Forelimb muscle (tissue), 1 donor: ENCODE data around the gene DBX1. TPM values are rescaled to one million over a fixed set of nuclear protein-coding genes. Genes with fewer than 3 reads are reported as not detected.

ENCODE experiments used
- DNase-seq: peaks from one replicate; pipeline ENCODE4 v3.0.0-alpha.2; 2013; ENCODE audit warnings: low read depth
- polyA plus RNA-seq: library from polyadenylated mRNA; unstranded; fragments of 120-200 nt; gene quantifications from one replicate; pipeline ENCODE4 v1.2.1, GENCODE V29; 2013; ENCODE audit not compliant: insufficient read length

Gene DBX1
- polyA plus RNA-seq, 1 donor = 5.3 TPM

DNA sequence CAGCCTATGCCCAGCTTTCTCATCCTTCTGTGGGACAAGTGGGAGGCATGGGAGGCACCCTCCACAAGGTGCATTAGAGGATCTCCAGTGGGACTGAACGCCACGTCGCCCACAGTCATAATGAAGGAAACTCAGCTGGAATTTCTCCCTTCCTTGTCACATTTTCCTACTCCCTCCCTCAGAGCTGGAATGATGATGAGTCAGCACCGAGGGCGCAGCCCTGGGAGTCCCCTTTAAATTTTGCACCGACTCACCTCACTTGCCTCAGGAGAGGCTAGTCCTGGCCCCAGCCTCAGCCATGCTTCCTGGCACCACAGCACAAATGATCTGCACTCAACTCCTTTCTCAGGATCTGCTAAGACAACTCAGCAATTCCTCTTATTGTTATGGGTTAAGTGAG lies 34.3 kb downstream of the DBX1 start:
- no peak for DNase-seq

DNA sequence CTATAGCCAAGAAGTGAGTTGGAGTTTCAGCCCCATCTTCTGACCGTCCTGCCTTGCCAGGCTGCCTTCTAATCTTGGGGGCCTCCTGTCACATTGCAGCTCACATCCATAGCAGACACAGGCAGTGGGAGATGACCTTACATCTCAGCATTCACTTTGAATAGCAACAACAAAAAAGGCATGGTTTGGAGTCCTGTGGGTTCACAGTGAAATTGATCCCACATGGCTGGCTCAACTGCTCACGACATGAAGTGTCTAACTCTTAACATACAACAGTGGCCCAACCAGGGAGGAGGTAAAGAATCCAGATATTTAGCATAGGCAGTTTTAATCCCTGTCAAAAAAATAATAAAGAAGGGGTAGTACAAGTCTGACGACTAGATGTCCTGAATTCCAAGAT lies 38.1 kb downstream of the DBX1 start:
- DNase-seq = no peak

DNA sequence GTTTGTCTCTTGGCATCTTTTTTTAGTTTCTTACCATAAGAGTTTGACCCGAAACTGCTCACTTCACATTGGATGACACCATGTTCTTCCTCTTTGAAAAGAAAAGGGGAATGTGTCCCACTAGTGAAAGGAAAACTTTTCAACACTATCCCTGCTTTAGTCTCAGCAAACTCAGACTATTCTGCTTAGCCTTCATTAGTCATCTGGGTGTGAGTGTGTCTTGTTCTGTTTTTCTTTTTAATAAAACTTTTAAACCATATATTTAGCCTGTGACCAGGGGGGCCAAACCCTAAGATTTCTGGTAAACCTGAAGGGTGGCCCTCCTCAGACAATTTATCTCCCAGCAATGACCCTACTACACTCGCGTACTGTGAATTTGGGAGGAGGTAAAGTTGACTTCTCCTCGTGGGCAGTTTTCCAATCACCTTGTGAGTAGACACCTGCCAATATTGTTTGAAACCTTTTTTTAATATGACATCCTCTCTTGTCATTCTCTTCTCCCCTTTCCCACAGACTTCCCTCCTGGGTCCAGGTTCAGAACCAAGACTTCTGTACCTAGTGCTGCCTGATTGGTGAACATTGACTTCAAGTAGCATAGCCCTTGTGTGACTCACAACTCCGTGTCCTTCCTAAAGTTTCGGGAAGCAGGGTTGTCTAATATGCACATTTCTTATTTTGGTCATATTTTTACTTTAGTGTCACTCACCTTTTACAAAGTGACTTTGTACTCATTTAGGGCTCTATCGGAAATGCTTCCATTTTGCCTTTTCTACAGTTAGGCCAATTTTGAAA lies 39.9 kb downstream of the DBX1 start:
- no peak for DNase-seq

DNA sequence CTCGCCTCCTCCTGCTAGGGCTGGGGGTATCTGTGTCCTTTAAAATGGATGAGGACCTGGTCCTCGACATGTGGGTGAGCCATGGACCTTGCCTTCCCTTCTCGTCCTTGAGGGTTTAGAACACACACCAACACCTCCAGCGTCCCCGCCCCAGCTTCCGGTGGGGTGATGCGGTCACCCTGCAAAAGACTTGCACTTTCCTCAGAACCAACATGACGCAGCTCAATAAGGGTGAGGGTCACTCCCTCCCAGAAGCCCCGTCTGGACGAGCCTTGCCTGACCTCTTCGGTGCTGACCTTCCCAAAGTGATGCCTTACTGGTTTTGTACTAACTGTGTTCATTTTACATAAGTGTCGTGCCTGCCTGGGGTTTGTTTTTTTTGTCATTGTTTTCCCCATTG lies 41.0 kb downstream of the DBX1 start:
- DNase-seq = no peak

DNA sequence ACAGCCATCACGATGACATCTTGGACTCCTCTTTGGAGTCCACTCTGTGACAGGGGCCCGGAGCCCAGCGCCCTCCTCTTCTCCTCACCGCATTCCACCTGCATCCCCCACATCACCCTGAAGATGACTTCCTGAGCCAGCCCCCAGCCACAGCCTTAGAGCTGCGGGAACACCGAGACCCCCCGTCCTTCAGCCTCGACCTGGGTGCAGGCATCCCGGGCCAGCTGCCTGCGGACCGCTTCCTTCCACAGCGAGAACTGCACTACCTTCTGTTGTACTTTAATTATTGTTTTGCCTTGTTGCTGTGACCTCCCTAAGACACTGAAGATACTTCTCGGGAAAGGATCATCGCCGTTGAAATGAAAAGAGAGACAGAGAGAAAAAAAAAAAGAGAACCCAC lies 42.1 kb downstream of the DBX1 start:
- DNase-seq = no peak

DNA sequence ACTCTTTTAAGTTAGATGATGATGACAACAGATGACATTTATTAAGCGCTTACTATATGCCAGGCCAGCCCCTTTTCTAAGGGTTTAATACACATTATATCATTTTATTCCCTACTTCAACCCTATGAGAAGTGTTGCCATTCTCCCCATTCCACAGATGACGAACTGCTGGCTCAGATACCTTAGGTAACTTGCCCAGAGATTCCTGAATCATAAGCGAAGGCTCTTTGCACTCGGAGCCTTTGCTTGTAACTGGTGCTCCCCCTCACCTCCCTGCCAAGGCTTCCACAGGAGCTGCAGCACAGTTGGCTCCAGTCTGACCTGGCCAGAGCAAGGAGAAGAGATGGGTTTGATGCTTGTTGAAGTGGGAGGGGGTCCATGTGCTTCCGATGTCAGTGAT lies 43.0 kb downstream of the DBX1 start:
- no peak for DNase-seq

DNA sequence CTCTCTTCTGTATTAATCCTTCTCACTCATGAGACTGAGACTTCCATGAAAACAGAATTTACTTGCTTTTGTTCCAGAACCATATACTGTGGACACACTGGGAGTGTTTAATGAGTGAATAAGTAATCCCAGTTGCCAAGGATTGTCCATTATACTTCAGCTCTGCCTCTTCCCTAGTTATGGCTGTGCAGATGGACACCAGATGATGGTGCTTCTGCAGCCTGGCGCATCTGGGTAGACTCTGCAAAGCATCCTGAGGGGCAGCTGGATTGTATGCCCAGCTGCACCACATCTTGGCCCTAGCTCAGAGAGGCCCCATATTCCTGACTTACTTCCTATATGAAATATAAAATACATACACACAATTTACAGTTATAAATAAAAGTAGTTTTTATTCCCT lies 43.5 kb downstream of the DBX1 start:
- no peak for DNase-seq

DNA sequence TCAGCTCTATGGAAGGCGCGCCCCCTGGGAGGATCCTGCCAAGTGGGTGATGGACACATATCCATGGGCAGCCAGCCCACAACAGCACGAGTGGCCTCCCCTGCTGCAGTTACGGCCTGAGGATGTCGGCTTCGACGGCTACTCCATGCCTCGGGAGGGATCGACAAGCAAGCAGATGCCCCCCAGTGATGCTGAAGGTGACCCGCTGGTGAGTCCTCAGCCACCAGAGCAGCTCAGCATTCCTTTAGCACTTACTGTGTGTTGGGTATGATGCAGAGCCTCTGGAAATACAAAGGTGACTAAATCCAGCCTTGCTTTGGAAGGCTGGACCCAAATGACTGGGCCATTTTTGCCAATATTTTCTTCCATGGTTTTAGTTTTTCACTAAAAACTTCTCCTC lies 45.7 kb downstream of the DBX1 start:
- DNase-seq = no peak

DNA sequence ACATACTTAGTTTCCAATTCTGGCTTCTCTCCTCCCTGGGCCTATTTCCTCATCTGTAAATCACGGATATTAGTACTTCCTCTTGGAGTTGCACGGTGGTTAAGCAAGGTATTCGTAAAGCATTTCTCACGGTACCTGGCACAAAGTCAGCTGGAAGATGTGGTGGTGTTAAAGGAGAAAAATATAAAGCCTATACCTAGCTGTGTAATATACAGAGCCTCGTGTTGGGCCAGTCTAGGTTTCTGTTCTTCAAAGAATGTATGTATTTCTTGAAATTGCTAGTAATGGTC lies 47.2 kb downstream of the DBX1 start:
- DNase-seq = no peak

DNA sequence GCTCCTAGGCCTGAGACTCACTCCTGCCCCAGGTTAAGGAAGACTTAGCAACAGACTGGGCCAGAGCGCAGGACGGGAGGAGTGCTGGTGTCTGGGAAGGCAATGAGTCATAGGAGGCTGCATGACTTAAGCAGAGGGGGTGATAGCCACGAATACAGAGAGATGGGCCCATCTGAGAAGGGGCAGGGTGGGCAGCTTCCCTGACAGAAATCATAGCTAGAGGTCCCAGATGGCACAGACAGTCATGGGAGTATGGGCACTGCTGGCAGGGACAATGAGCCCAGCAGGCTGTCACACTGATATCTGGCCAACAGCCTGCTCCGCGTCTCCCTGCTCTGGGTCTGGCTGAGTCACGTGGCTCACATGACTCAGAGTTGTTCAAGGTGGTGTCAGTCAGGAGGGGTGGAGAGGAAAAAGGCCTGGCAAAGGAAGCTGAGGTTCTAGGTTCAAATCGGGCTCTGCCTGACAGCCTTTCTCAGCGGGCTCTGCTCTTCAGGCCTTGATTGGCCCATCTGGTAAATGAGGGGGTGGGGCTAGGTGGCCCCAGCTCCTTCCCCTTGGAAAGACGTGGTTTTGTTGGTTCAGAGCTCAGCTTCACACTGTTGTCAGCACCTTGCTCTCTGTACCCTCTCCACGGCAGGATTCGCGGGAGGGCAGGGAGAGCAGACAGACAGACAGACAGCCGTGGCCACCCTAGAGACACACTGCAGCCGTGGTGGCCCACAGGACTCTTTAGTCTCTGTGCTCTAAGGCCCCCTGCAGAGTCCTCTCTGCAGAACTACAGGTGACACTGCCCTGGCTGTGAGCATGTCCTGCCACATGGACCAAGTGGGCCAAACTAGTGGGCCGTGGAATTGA lies 47.8 kb downstream of the DBX1 start:
- no peak for DNase-seq

DNA sequence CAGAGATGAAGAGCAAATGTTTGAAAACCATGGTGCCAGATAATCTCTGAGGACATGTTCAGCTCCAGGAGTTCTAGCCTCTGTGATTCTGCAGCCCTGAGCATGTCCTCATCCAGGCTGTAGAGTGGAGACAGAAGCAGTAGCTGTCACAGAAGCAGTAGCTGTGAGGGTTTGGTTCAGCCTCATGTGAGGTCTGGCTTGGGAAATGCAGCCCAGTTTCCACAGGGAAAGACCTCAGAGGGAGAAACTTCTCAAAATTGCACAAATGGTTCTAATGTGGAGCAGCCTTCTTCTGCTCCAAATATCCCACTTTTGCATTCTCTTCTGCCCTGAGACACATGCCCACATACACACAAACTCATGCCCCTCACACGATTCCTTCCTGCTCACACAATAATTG lies 48.4 kb downstream of the DBX1 start:
- DNase-seq = no peak

DNA sequence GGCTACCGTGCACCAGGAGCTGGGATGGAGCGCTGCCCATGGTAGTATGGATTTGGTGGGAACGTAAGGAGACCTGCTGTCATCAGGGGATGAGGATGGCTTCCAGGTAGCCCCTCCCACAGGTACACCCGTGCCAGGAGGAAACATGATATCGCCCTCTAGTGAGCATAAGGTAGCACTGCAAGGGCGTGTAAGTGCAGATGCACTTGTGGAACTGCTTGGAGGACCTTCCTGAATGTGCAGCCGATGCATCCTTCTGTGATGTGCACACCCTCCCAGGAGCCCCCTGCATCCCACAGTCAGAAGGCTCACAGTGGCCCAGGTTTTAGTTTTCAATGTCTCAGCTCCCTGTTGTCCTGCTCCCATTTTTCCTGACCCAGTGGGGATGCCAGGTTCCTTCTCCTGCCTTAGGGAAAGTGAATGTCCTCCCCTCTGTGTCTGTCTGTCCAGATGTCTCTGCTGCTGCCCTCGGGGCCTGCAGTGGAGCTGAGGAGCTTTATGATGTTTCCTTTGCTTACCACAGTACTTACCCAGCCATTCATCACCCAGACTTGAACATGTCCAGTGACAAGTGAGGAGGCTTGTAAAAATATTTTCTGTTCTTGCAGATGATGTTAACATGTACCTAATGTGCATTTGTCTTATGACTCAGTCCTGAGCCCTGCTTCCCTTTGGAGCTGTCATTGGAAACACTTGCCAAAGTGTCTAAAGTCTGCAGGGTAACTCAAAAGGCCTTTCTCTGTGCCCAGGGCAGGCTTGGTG lies 49.2 kb downstream of the DBX1 start:
- no peak for DNase-seq

DNA sequence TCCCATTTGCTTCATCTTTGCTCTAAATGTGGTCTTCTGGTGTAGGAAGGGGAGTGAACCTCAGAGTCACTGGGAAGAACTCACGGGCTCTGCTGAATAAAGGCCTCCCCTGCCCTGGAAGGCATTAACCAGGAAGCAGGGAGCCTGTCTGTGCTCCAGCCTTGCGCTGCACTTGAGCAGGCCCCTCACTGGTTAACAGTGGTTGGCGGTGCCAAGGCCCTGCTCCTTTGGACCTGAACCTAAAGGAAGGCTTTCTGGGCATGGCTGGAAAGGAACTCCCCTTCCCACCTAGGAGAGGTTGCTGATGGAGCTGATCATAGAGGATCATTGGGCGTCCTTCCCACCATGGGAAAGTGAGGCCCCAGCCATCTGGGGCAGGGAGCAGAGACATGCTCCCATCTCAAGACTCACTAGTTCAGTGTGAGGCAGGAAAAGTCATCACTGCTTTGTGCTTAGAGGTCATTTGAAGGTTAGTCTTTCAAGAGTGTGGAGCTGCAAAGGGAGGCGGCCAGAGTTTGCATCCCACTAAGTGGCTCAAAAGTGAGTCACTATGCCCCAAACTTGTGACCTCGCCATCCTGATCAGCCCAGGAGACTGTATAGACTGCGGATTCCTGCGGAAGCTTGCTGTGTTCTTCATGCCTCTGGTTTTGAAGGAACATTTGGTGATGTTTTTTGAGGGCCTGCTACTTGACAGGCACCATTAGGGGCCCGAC lies 50.4 kb downstream of the DBX1 start:
- no peak for DNase-seq

Other genes starting within 250 kb of the DBX1 start
- 5.5 TPM for gene HTATIP2, start 203.2 kb upstream of the DBX1 start, polyA plus RNA-seq
- gene PRMT3, start 227.2 kb upstream of the DBX1 start, polyA plus RNA-seq = 12.3 TPM